Uterus (tissue), 4 donors: Measurements from ENCODE around the gene ZNF280A. TPM values are rescaled to one million over a fixed set of nuclear protein-coding genes. Genes with fewer than 3 reads are reported as not detected.

Experiments
- DNase-seq, 2 donors: peaks; one replicate each; pipeline ENCODE4 v3.0.0-alpha.2; 2019 to 2020
- H3K27ac ChIP-seq, 2 donors: fragments of 200-600 bp; sonication (generic); 1 replicate in 1 of 2; 2 replicates in 1 of 2; pipeline ENCODE4 v1.5.1; 2016 to 2018
- H3K27me3 ChIP-seq, 2 donors: fragments of 200-600 bp; sonication (generic); one replicate each; pipeline ENCODE4 v1.5.1; 2018 to 2019; ENCODE audit warnings: control low read depth in 1 of 2
- H3K36me3 ChIP-seq, 2 donors: fragments of 200-600 bp; sonication (generic); one replicate each; pipeline ENCODE4 v1.5.1; 2019; ENCODE audit warnings: control low read depth in 1 of 2
- H3K4me1 ChIP-seq, 2 donors: fragments of 200-600 bp; sonication (generic); one replicate each; pipeline ENCODE4 v1.5.1; 2018 to 2019; ENCODE audit warnings: control low read depth in 1 of 2
- H3K4me3 ChIP-seq, 2 donors: fragments of 200-600 bp; sonication (generic); 1 replicate in 1 of 2; 2 replicates in 1 of 2; pipeline ENCODE4 v1.5.1; 2018 to 2019; ENCODE audit warnings: mild to moderate bottlenecking in 1 of 2
- H3K9me3 ChIP-seq, 2 donors: fragments of 200-600 bp; sonication (generic); one replicate each; pipeline ENCODE4 v1.5.1; 2019; ENCODE audit warnings: control low read depth in 1 of 2
- POLR2A ChIP-seq, 2 donors: fragments of 450-650 bp; IDR thresholded peaks; one replicate each; pipeline ENCODE4 v1.6.1; 2016; ENCODE audit warnings: antibody characterized with exemption in 2 of 2, mild to moderate bottlenecking in 1 of 2, moderate library complexity in 1 of 2
- intact Hi-C: fragments of 100-400 bp; cut with DNase I; formaldehyde crosslinking; loops from one replicate; pipeline ENCODE4 v1.15.1; 2023; ENCODE audit warnings: low total_unique reads
- total RNA-seq, 4 donors: library from RNA; depleted of rRNA in 3 of 4; stranded (reverse); fragments of >200 nt in 3 of 4; gene quantifications; one replicate each; pipeline versions ENCODE4 v1.1.0 to v1.2.4, GENCODE V29; 2014 to 2023
- TF ChIP-seq, protein P1 (sequence below), 4 experiments: fragments of 200-600 bp in 2 of 4; fragments of 450-650 bp in 2 of 4; sonication (generic) in 2 of 4; IDR thresholded peaks; one replicate each; pipeline ENCODE4 v1.5.1; 2016 to 2019; ENCODE audit warnings: antibody characterized with exemption in 4 of 4, mild to moderate bottlenecking in 2 of 4, moderate library complexity in 1 of 4
- donor health status: DM: yes; HTN: yes; CAD: no.

The ZNF280A gene
- total RNA-seq, 4 donors from 2014 or later, result not detected

DNA sequence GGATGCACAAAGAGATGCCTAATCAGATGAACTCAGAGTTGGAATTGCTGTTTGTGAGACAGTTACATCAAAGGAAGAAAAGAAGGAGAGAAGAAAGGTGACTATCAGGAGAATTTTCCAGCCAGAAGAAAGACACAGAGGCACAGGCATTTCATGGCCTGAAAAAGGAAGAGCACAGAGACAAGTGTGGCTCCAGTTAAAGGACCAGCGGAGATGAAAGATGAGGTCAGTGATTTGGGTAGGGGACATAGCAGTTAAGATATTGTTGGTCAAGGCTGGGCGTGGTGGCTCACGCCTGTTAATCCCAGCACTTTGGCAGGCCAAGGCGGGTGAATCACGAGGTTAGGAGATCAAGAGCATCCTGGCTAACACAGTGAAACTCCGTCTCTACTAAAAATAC, 3.4 kb upstream of the ZNF280A start:
- Histone ChIP-seq H3K4me3 (no peak overlapping the region), H3K9me3 (no peaks in the 10 kb centered on the region), H3K36me3 (no peaks in the 10 kb centered on the region), H3K4me1 (no peaks in the 10 kb centered on the region), H3K27ac (no peak overlapping the region), H3K27me3 (no peaks in the 10 kb centered on the region)
- no peak for DNase-seq
- no peak for TF ChIP-seq POLR2A (IDR thresholded peaks at IDR 0.05)
- TF ChIP-seq, protein P1, sequence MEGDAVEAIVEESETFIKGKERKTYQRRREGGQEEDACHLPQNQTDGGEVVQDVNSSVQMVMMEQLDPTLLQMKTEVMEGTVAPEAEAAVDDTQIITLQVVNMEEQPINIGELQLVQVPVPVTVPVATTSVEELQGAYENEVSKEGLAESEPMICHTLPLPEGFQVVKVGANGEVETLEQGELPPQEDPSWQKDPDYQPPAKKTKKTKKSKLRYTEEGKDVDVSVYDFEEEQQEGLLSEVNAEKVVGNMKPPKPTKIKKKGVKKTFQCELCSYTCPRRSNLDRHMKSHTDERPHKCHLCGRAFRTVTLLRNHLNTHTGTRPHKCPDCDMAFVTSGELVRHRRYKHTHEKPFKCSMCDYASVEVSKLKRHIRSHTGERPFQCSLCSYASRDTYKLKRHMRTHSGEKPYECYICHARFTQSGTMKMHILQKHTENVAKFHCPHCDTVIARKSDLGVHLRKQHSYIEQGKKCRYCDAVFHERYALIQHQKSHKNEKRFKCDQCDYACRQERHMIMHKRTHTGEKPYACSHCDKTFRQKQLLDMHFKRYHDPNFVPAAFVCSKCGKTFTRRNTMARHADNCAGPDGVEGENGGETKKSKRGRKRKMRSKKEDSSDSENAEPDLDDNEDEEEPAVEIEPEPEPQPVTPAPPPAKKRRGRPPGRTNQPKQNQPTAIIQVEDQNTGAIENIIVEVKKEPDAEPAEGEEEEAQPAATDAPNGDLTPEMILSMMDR (IDR thresholded peaks at IDR 0.05), result no peak
- intact Hi-C loops, result no loop called here

DNA sequence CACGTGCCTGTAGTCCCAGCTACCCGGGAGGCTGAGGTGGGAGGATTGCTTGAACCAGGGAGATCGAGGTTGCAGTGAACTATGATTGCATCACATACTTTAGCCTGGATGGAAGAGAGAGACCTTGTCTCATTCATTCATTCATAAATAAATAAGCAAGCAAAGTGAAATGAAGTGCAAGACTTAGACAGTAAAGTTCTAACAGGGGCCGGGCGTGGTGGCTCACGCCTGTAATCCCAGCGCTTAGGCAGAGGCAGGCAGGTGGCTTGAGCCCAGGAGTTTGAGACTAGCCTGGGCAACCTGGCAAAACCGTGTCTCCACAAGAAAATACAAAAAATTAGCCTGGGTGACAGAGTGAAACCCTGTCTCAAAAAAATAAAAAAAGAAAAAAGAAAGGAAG, 1.6 kb upstream of the ZNF280A start:
- H3K27me3 ChIP-seq, result no peaks in the 10 kb centered on the region
- H3K27ac ChIP-seq, result no peak overlapping the region
- no peaks in the 10 kb centered on the region for H3K4me1 ChIP-seq
- DNase-seq, result no peak
- H3K9me3 ChIP-seq, result no peaks in the 10 kb centered on the region
- no peaks in the 10 kb centered on the region for H3K36me3 ChIP-seq
- intact Hi-C loops, result no loop called here
- H3K4me3 ChIP-seq, result no peak overlapping the region
- TF ChIP-seq, protein P1 (IDR thresholded peaks at IDR 0.05), result no peak
- TF ChIP-seq POLR2A (IDR thresholded peaks at IDR 0.05), result no peak

DNA sequence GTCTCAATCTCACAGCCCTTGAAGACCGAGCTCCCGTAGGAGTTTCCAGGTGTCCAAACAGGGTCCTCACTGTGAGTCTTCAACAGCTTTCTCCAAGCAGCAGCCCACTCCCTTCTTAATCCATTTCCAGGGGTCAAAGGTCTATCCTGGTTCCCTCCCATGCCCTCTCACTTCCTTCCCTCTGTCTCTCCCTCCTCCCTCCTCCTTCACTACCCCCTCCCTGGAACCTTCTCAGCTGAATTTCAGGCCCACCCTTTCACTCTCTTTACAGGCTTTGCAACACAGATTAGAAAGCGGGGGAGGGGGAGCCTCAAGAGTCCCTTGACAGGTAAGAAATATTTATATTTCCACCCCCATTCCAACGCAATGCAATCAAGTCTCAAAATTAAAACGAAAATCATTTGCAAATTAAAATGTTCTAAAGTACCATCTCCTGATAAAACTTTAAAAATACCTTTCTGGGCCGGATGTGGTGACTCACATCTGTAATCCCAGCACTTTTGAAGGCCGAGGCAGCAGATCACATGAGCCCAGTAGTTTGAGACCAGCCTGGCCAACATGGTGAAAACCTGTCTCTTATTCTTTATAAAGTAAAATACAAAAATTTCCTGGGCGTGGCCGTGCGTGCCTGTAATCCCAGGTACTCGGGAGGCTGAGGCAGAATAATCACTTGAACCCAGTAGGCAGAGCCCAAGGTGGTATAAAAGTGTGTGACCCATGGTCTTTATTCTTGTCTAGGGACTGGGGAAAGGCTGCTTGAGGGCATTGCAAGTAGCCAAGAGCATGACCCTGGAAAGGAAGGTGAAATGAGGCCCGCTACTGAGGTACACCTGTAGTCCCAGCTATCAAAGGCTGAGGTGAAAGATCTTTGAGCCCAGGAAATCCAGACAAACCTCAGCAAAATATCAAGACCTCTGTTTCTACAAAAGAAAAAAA, 865 bp upstream of the ZNF280A start:
- no peaks in the 10 kb centered on the region for H3K27me3 ChIP-seq
- no peak overlapping the region for H3K4me3 ChIP-seq
- intact Hi-C loops, result no loop called here
- H3K36me3 ChIP-seq, result no peaks in the 10 kb centered on the region
- no peaks in the 10 kb centered on the region for H3K9me3 ChIP-seq
- TF ChIP-seq POLR2A (IDR thresholded peaks at IDR 0.05), result no peak
- TF ChIP-seq, protein P1 (IDR thresholded peaks at IDR 0.05), result no peak
- no peak overlapping the region for H3K27ac ChIP-seq
- no peak for DNase-seq
- no peaks in the 10 kb centered on the region for H3K4me1 ChIP-seq

DNA sequence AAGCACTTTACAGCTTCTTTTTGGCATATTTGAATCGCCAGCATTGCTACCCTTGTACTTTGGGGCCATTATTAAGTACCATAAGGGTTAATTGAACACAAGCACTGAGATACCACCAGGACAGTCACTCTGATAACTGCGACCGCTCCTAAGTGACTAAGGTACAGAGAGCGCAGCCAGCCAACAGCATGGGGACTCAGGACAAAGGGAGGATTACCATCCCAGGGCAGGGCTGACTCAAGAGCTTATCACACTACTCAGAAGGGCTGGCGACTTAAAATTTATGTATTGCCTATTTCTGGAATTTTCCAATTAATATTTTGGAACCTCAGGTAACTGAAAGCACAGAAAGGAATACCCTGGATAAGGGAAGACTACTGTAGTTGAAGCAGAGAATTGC, 479 bp downstream of the ZNF280A start:
- H3K27ac ChIP-seq, result no peak overlapping the region
- no peak overlapping the region for H3K4me3 ChIP-seq
- H3K4me1 ChIP-seq, result no peaks in the 10 kb centered on the region
- TF ChIP-seq, protein P1 (IDR thresholded peaks at IDR 0.05), result no peak
- no peak for TF ChIP-seq POLR2A (IDR thresholded peaks at IDR 0.05)
- no peaks in the 10 kb centered on the region for H3K9me3 ChIP-seq
- DNase-seq, result no peak
- no peaks in the 10 kb centered on the region for H3K27me3 ChIP-seq
- intact Hi-C loops, result no loop called here
- H3K36me3 ChIP-seq, result no peaks in the 10 kb centered on the region

DNA sequence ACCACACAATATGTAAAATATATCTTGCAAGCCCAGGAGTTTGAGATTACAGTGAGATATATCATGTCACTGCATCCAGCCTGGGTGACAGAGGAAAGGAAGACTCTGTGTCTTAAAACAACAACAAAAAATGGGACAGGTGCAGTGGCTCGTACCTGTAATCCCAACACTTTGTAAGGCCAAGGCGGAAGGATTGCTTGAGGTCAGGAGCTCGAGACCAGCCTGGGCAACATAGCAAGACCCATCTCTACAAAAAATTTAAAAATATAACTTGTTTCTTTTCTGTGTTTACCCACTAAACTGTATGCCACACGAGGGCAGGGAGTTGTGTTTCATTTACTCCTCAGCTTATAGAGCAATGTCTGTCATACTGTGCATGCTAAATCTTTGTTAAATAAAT, 3.1 kb downstream of the ZNF280A start:
- intact Hi-C loops, result no loop called here
- TF ChIP-seq POLR2A (IDR thresholded peaks at IDR 0.05), result no peak
- TF ChIP-seq, protein P1 (IDR thresholded peaks at IDR 0.05), result no peak

More for the DNA sequence above, 3.1 kb downstream of the ZNF280A start:
- DNase-seq, result no peak
- H3K9me3 ChIP-seq, result no peaks in the 10 kb centered on the region
- H3K4me3 ChIP-seq, result no peak overlapping the region
- H3K27me3 ChIP-seq, result no peaks in the 10 kb centered on the region
- no peaks in the 10 kb centered on the region for H3K36me3 ChIP-seq
- H3K4me1 ChIP-seq, result no peaks in the 10 kb centered on the region
- H3K27ac ChIP-seq, result no peak overlapping the region
